Esophagus muscularis mucosa (tissue), 3 donors: Measurements from ENCODE around the gene ASXL3.

ENCODE experiments used
- POLR2A ChIP-seq: fragments of 450-650 bp; IDR thresholded peaks from one replicate; pipeline ENCODE4 v1.6.1; 2017; ENCODE audit warnings: antibody characterized with exemption, moderate library complexity, mild to moderate bottlenecking, low read depth
- POLR2AphosphoS5 ChIP-seq, 2 donors: sonication (generic); formaldehyde crosslinking; IDR thresholded peaks; one replicate each; pipeline ENCODE4 v1.6.1; 2017; ENCODE audit warnings: antibody characterized with exemption in 2 of 2
- TF ChIP-seq, protein P1 (sequence below), 3 experiments: fragments of 200-600 bp in 2 of 3; fragments of 450-650 bp in 1 of 3; sonication (generic) in 2 of 3; IDR thresholded peaks; one replicate each; pipeline ENCODE4 v1.5.1; 2017 to 2019; ENCODE audit warnings: antibody characterized with exemption in 3 of 3, mild to moderate bottlenecking in 2 of 3, moderate library complexity in 1 of 3

DNA sequence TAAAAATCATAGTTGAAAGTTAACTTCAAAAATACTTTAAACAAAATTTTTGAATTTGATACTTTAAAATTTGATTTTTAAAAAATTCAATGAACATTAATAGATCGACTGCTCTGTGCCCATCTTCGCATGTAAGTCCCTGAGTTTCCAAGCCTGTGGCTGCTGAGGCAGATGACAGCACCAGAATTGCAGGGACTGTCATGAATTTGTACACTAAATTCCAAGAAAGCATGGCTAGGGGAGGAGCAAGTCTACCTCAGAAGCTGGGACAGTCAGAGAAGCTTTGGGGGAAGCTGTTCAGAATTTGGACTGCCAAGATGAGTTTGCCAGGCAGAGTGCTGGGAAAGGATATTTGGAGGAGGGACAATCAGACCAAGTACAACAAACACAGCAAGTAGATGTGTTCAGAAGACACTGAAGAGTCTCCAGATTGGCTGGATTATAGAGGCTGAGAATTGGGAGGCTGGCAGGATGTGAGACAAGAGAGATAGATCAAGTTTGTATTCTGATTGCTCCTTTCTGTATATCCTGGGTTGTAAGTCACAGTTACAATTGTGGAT, 79.0 kb downstream of the ASXL3 start:
- no peak for TF ChIP-seq POLR2A
- TF ChIP-seq, protein P1, sequence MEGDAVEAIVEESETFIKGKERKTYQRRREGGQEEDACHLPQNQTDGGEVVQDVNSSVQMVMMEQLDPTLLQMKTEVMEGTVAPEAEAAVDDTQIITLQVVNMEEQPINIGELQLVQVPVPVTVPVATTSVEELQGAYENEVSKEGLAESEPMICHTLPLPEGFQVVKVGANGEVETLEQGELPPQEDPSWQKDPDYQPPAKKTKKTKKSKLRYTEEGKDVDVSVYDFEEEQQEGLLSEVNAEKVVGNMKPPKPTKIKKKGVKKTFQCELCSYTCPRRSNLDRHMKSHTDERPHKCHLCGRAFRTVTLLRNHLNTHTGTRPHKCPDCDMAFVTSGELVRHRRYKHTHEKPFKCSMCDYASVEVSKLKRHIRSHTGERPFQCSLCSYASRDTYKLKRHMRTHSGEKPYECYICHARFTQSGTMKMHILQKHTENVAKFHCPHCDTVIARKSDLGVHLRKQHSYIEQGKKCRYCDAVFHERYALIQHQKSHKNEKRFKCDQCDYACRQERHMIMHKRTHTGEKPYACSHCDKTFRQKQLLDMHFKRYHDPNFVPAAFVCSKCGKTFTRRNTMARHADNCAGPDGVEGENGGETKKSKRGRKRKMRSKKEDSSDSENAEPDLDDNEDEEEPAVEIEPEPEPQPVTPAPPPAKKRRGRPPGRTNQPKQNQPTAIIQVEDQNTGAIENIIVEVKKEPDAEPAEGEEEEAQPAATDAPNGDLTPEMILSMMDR (IDR thresholded peaks at IDR 0.05): no peak
- no peak for TF ChIP-seq POLR2AphosphoS5 (IDR thresholded peaks at IDR 0.05)
